SK-N-DZ (cell line): Measurements from ENCODE around the gene CDH2. TPM values are rescaled to one million over a fixed set of nuclear protein-coding genes. Genes with fewer than 3 reads are reported as not detected.

Experiments used
- DNase-seq: peaks from one replicate; pipeline ENCODE4 v3.0.0-alpha.2; 2015; ENCODE audit warnings: low spot score
- polyA plus RNA-seq, 2 experiments: library from polyadenylated mRNA; depleted of rRNA; stranded (reverse); fragments of >200 nt; gene quantifications; 2 replicates each; pipeline ENCODE4 v1.2.3, GENCODE V29; 2014

The CDH2 gene
- 107 and 112 TPM in 2 replicates for polyA plus RNA-seq (2014; cell fraction: cytosol; rRNA removed)
- polyA plus RNA-seq (2014; cell fraction: nucleus; rRNA removed), result 51.1 and 52.0 TPM in 2 replicates

- DNase-seq, result peak; percentile 94
Observed at GRCh38 chr18:28176948-28177827, at the start of gene CDH2. CDH2 (minus strand) TSS chr18:28177130; CDS start chr18:28177022, 108 bp downstream.

GRCh38 chr18:28212060-28212459 is 35.1 kb upstream of the CDH2 start:
- DNase-seq, result no peak

GRCh38 chr18:28208712-28209265 is 31.9 kb upstream of the CDH2 start:
- DNase-seq, result no peak

- DNase-seq, result no peak
Observed at GRCh38 chr18:28208268-28208667, 31.3 kb upstream of the CDH2 start.

- no peak for DNase-seq
Observed at GRCh38 chr18:28204154-28204553, 27.2 kb upstream of the CDH2 start.

- no peak for DNase-seq
Observed at GRCh38 chr18:28201056-28201455, 24.1 kb upstream of the CDH2 start.

- DNase-seq, result no peak
Observed at GRCh38 chr18:28198620-28199019, 21.7 kb upstream of the CDH2 start.

GRCh38 chr18:28193177-28193778 is 16.3 kb upstream of the CDH2 start:
- no peak for DNase-seq

- peak; percentile 23 for DNase-seq
Observed at GRCh38 chr18:28189400-28190239, 12.7 kb upstream of the CDH2 start.

- DNase-seq, result no peak
Observed at GRCh38 chr18:28185121-28185520, 8.2 kb upstream of the CDH2 start.

- no peak for DNase-seq
Observed at GRCh38 chr18:28183418-28184078, 6.6 kb upstream of the CDH2 start.

- no peak for DNase-seq
Observed at GRCh38 chr18:28181616-28182015, 4.7 kb upstream of the CDH2 start.

- no peak for DNase-seq
Observed at GRCh38 chr18:28178720-28179119, 1.8 kb upstream of the CDH2 start.

GRCh38 chr18:28177828-28178635 is 1.1 kb upstream of the CDH2 start:
- DNase-seq, result peak; percentile 83

GRCh38 chr18:28176698-28176947 is 307 bp downstream of the CDH2 start:
- DNase-seq, result no peak

GRCh38 chr18:28175930-28176697 is 816 bp downstream of the CDH2 start:
- DNase-seq, result peak; percentile 55

GRCh38 chr18:28175150-28175929 is 1.6 kb downstream of the CDH2 start:
- DNase-seq, result peak; percentile 60

GRCh38 chr18:28174181-28174905 is 2.6 kb downstream of the CDH2 start:
- DNase-seq, result peak; percentile 49
